Spleen (tissue), 7 donors: ENCODE results near the gene FAM171A1.

Experiments
- POLR2A ChIP-seq, 3 donors: fragments of 450-650 bp; IDR thresholded peaks; one replicate each; pipeline ENCODE4 v1.5.1; 2017; ENCODE audit warnings: antibody characterized with exemption in 3 of 3, mild to moderate bottlenecking in 1 of 3
- POLR2AphosphoS5 ChIP-seq, 3 donors: sonication (generic); formaldehyde crosslinking; IDR thresholded peaks; one replicate each; pipeline ENCODE4 v1.5.1; 2017; ENCODE audit warnings: antibody characterized with exemption in 3 of 3
- TF ChIP-seq, protein P1 (sequence below), 11 experiments: fragments of 200-600 bp in 7 of 11; fragments of 450-650 bp in 4 of 11; sonication (generic) in 4 of 11; IDR thresholded peaks in 8 of 11; conservative IDR thresholded peaks in 3 of 11; 1 replicate in 7 of 11; 2 replicates in 4 of 11; pipeline versions ENCODE4 v1.4.0 to v1.8.0; 2016 to 2021; ENCODE audit warnings: antibody characterized with exemption in 11 of 11, inconsistent platforms in 4 of 11, mild to moderate bottlenecking in 1 of 11
- donor health status: DM: no; HTN: no; CAD: no; lungs with moderate emphysema.
- donor health status: DM: no; HTN: no; CAD: no.
- donor health status: DM: no; HTN: no; CAD: no.

DNA sequence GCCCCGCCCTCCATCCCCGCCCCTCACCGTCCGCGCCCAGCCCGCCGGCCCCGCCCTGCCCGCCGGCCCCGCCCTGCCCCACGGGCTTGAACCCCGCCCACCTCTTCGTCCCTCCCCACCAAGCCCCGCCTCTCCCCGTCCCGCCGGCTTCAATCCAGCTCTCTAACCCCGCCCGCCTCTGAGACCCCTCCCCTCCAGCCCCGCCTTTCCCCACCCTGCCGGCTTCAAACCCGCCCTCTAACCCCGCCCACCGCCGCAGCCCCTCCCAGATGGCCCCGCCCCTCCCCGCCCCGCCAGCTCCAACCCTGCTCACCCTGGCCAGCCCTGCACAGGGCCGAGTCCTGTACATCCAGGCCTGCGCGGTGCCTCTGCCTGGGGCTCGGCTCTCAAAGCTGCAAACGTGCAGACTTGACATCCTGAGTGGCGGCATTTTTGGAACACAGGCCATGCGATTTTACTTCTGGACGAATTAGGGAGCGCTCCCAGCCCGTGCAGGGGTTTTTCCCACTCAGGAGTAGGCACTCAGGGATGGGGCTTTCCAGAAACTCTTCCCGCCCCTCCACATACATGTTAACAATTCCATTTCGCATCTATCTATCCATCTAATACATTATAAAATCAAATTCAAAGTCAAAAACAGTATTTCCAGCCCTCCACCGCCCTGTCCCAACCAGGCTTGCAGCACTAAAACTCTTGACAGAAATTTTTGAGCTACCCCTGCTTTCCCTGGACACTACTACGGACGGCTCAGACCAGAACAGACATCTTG, 202.1 kb downstream of the FAM171A1 start:
- TF ChIP-seq, protein P1, sequence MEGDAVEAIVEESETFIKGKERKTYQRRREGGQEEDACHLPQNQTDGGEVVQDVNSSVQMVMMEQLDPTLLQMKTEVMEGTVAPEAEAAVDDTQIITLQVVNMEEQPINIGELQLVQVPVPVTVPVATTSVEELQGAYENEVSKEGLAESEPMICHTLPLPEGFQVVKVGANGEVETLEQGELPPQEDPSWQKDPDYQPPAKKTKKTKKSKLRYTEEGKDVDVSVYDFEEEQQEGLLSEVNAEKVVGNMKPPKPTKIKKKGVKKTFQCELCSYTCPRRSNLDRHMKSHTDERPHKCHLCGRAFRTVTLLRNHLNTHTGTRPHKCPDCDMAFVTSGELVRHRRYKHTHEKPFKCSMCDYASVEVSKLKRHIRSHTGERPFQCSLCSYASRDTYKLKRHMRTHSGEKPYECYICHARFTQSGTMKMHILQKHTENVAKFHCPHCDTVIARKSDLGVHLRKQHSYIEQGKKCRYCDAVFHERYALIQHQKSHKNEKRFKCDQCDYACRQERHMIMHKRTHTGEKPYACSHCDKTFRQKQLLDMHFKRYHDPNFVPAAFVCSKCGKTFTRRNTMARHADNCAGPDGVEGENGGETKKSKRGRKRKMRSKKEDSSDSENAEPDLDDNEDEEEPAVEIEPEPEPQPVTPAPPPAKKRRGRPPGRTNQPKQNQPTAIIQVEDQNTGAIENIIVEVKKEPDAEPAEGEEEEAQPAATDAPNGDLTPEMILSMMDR (IDR thresholded peaks at IDR 0.05 in 8 of 11, conservative IDR thresholded peaks at IDR 0.05 in 3 of 11), result peak in 1 of 11 experiments; percentile 13
- TF ChIP-seq POLR2A (IDR thresholded peaks at IDR 0.05) (no peak), POLR2AphosphoS5 (IDR thresholded peaks at IDR 0.05) (peak in 1 of 3 donors; percentile 61)
